ENCODE results near the gene FAM177A1. TPM values are rescaled to one million over a fixed set of nuclear protein-coding genes. Genes with fewer than 3 reads are reported as not detected.

Gene FAM177A1
- 10 to 100 TPM; 42.4 to 70.0 (median 60.1) TPM for total RNA-seq

- Histone ChIP-seq H3K9me3 (no peaks in the 10 kb centered on the region), H3K27ac (peak within 1 kb of the TSS; percentile 94 to 99 (median 97)), H3K27me3 (no peaks in the 10 kb centered on the region), H3K4me1 (peaks cover 0 to 47% (median 7%) of the 10 kb centered on the region in 3 donors), H3K36me3 (peaks cover 0 to 8% of the 10 kb centered on the region in 2 donors), H3K4me3 (peak within 1 kb of the TSS; percentile 72 to 93)
- peak; percentile 98 for ATAC-seq
- peak in 3 of 4 experiments; percentile 1 to 26 (median 12) for TF ChIP-seq CTCF (IDR thresholded peaks at IDR 0.05)
- TF ChIP-seq POLR2A (IDR thresholded peaks at IDR 0.05): peak; percentile 81 to 86
- TF ChIP-seq POLR2AphosphoS5 (IDR thresholded peaks at IDR 0.05): peak; percentile 83
- TF ChIP-seq EP300 (IDR thresholded peaks at IDR 0.05): no peak
- 0% methylated on average over 2 to 15 of the region's 77 CpGs for WGBS, 2 donors (ENCODE audit: low coverage in 1 of 2)
Observed at GRCh38 chr14:35046048-35046750, at the start of gene FAM177A1. Gene FAM177A1, plus strand, starts transcription at chr14:35046272. Its CDS starts 192 bp downstream, at chr14:35046464.

GRCh38 chr14:34997762-34998161, 48.3 kb upstream of the FAM177A1 start:
- Histone ChIP-seq H3K27ac (no peak overlapping the region), H3K4me1 (peaks cover 0 to 17% (median 0%) of the 10 kb centered on the region in 3 donors), H3K36me3 (peaks cover 0 to 38% of the 10 kb centered on the region in 2 donors), H3K9me3 (no peaks in the 10 kb centered on the region), H3K4me3 (no peak overlapping the region), H3K27me3 (no peaks in the 10 kb centered on the region)
- no peak for TF ChIP-seq POLR2AphosphoS5 (IDR thresholded peaks at IDR 0.05)
- TF ChIP-seq CTCF (IDR thresholded peaks at IDR 0.05): no peak
- no peak for TF ChIP-seq EP300 (IDR thresholded peaks at IDR 0.05)
- no peak for TF ChIP-seq POLR2A (IDR thresholded peaks at IDR 0.05)
- no peak for ATAC-seq
- WGBS, 2 donors (ENCODE audit: low coverage in 1 of 2): 15 to 28% methylated on average over 3 of the region's 3 CpGs

GRCh38 chr14:34999500-34999899, 46.6 kb upstream of the FAM177A1 start:
- H3K4me3 ChIP-seq: no peak overlapping the region
- no peak for ATAC-seq
- H3K4me1 ChIP-seq: peaks cover 0 to 17% (median 0%) of the 10 kb centered on the region in 3 donors
- WGBS, 2 donors (ENCODE audit: low coverage in 1 of 2): 81 to 82% methylated on average over 3 of the region's 3 CpGs
- TF ChIP-seq EP300 (IDR thresholded peaks at IDR 0.05) (no peak), CTCF (IDR thresholded peaks at IDR 0.05) (no peak), POLR2A (IDR thresholded peaks at IDR 0.05) (no peak), POLR2AphosphoS5 (IDR thresholded peaks at IDR 0.05) (no peak)
- H3K36me3 ChIP-seq: peaks cover 0 to 53% of the 10 kb centered on the region in 2 donors
- no peaks in the 10 kb centered on the region for H3K9me3 ChIP-seq
- H3K27ac ChIP-seq: no peak overlapping the region
- no peaks in the 10 kb centered on the region for H3K27me3 ChIP-seq

- ATAC-seq: no peak
- no peak overlapping the region for H3K27ac ChIP-seq
- no peak overlapping the region for H3K4me3 ChIP-seq
- H3K9me3 ChIP-seq: no peaks in the 10 kb centered on the region
- no peaks in the 10 kb centered on the region for H3K27me3 ChIP-seq
- peaks cover 0 to 11% (median 0%) of the 10 kb centered on the region in 3 donors for H3K4me1 ChIP-seq
- H3K36me3 ChIP-seq: peaks cover 0 to 68% of the 10 kb centered on the region in 2 donors
- 92 to 97% methylated on average over 2 of the region's 2 CpGs for WGBS, 2 donors (ENCODE audit: low coverage in 1 of 2)
- no peak for TF ChIP-seq POLR2AphosphoS5 (IDR thresholded peaks at IDR 0.05)
Observed at GRCh38 chr14:35001621-35002020, 44.5 kb upstream of the FAM177A1 start.

DNA sequence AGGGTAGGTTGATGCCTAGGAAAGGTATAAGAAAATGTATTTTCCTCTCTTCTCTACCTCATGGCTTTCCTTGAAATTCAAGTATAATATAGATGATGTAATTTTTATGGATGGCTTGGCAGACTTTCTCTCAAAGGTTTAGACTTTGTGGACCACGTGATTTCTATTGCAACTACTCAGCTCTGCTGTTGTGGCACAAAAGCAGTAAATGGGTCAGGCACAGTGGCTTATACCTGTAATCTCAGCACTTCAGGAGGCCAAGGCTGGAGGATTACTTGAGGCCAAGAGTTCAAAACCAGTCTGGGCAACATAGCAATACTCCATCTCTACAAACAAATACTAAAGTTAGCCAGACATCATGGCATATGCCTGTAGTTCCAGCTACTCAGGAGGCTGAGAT, 41.2 kb upstream of the FAM177A1 start:
- ATAC-seq: no peak
- TF ChIP-seq EP300 (IDR thresholded peaks at IDR 0.05): no peak
- no peak for TF ChIP-seq CTCF (IDR thresholded peaks at IDR 0.05)
- no peak for TF ChIP-seq POLR2AphosphoS5 (IDR thresholded peaks at IDR 0.05)
- TF ChIP-seq POLR2A (IDR thresholded peaks at IDR 0.05): no peak
- Histone ChIP-seq H3K4me1 (no peaks in the 10 kb centered on the region), H3K27ac (no peak overlapping the region), H3K9me3 (no peaks in the 10 kb centered on the region), H3K4me3 (no peak overlapping the region), H3K36me3 (peaks cover 0 to 84% of the 10 kb centered on the region in 2 donors), H3K27me3 (no peaks in the 10 kb centered on the region)
- 64 to 80% methylated on average over 1 of the region's 1 CpG for whole genome bisulfite sequencing, 2 donors (ENCODE audit: low coverage in 1 of 2)
